Mesenteric fat pad (tissue), 1 donor: Measurements from ENCODE around the gene RABGAP1L. TPM values are rescaled to one million over a fixed set of nuclear protein-coding genes. Genes with fewer than 3 reads are reported as not detected.
"Not testable (repeated sequence)": the region's sequence is repeated elsewhere in the genome, so short reads cannot be mapped to it uniquely, and the experiment has no call there.

Source experiments
- DNase-seq: peaks from one replicate; pipeline ENCODE4 v3.0.0-alpha.2; 2020; ENCODE audit warnings: low spot score
- total RNA-seq: library from RNA; stranded (reverse); fragmentation: NEBNext Ultra II Directional; extraction: Animal tissue kit (Norgen Biotek cat#: 25700); gene quantifications from one replicate; pipeline ENCODE4 v1.2.1, GENCODE V29; 2021
- donor health status: DM: yes; HTN: yes; CAD: no.

Gene RABGAP1L
- total RNA-seq, 1 donor from 2014 or later, result 38.0 TPM

DNA sequence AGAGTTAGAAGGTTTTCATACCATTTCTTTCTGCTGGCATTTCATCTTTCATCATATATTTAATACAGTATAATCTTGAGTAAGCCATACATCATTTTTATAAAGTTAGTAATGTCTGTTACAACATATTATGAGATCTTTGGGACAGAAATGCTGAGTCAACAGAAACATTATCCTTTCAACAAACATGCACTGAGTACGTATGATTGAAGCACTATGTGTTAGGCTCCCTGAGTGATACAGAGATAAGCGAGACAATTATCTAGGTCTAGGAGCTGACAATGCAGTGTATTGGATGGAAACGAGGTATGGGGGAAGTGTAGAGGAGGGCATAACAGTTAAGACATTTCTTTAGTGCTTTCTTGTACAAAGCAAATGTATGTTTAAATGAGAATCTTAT, 268.7 kb downstream of the RABGAP1L start:
- DNase-seq, result no peak

DNA sequence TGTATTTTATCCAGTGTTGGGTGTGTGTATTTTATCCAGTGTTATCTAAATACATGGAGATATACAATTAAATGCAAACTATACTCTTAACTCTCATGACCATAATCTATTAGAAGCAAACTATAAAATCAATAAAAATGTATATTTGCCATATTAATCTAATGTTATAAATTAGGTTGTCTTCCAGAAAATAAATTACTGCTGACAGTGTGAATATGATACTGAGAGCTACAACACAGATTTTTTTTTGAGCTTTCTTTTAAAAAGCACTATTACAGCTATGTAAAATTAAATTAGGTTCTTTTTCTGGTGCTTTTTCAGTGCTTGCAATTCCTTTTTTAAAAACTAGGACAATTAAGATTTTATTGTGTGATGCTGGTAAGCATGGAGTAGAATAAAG, 269.4 kb downstream of the RABGAP1L start:
- no peak for DNase-seq

DNA sequence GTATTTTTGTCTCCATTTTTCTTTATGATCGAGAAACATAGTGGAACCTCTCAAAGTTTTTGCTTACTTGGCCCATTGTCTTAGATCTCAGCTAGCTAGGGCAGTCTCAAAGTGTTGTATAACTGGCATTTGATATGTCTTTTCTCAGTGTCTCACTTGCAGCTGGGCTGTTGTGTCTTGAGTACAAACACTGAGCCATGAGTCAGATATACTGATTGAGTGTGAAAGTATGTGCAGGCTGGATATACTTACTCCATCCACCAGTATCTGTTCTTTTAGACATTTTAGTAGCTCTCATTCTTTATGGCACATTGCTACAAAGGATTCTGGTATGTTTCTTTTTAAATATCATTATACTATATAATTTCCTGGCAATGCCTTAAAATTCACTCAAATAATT, 274.1 kb downstream of the RABGAP1L start:
- DNase-seq, result no peak

DNA sequence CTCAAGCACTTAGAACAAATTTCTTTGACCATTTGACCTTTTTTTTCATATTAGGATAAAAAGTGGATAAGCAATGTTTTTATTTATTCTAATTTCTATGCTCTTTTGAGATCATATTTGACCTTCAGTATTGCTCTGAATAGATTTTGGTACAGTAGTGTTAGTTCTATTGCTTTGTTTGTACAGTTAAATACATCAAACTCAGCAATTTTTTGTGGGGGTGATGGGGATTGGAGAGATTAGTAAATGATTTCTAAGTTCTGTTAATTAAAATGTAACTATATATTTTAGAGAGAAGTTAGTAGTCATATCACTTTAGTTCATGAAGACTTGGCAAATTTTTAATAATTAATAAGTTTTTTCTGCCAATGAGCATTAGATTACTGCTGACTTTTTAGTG, 286.0 kb downstream of the RABGAP1L start:
- no peak for DNase-seq

DNA sequence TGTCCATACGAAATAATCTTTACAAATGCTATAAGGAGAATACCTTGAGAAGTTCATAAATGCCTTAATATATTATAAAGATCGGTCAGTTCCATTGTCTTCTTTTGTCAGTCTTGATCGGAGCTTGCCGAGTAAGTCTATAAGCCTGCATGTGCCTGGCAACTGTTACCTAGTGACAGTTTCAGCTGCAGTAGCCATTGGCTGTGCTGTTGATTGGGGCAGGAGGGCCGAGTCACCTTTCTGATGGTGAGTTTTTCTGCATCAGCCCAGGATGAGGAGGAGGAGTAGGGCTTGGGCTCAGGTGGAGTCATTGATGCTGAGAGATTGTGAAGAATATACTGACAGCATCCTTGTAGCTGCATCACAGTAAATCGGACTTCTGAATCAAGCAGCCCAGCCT, 286.5 kb downstream of the RABGAP1L start:
- DNase-seq, result no peak

DNA sequence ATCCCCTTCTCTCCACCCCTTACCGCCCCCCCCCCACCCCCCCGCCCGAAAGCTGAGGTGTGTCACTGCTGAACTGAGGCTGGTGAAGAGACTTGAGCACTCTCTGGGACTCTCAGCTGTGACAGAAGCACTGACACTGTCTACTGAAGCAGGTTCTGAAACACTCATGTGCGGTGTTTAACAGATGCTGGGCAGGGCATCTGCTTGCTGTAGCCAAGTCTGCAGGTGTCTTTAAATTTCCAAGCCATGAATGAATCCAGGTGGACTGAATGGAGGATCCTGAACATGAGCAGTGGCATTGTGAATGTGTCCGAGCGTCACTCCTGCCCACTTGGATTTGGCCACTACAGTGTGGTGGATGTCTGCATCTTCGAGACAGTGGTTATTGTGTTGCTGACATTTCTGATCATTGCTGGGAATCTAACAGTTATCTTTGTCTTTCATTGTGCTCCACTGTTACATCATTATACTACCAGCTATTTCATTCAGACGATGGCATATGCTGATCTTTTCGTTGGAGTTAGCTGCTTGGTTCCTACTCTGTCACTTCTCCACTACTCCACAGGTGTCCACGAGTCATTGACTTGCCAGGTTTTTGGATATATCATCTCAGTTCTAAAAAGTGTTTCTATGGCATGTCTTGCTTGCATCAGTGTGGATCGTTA, 288.7 kb downstream of the RABGAP1L start, which contains the start of gene GPR52:
TSS of gene GPR52 (plus strand) at position 99 of the 665 bp plus-strand sequence. CDS start at position 247, 148 bp downstream.
- DNase-seq, result no peak

DNA sequence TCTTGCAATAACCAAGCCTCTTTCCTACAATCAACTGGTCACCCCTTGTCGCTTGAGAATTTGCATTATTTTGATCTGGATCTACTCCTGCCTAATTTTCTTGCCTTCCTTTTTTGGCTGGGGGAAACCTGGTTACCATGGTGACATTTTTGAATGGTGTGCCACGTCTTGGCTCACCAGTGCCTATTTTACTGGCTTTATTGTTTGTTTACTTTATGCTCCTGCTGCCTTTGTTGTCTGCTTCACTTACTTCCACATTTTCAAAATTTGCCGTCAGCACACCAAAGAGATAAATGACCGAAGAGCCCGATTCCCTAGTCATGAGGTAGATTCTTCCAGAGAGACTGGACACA, 289.2 kb downstream of the RABGAP1L start:
- DNase-seq, result no peak

DNA sequence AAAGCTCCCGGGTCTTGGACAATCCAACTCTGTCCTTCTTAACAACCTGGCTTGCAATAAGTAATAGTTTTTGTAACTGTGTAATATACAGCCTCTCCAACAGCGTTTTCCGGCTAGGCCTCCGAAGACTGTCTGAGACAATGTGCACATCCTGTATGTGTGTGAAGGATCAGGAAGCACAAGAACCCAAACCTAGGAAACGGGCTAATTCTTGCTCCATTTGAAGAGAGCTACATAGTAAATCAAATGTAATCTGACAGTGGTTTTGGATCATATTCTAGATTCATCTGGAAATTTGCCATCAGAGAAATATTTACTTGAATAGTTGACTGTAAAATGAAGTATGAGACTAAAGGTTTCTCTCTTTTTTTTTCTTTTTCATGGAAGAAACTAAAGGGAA, 289.7 kb downstream of the RABGAP1L start:
- no peak for DNase-seq

DNA sequence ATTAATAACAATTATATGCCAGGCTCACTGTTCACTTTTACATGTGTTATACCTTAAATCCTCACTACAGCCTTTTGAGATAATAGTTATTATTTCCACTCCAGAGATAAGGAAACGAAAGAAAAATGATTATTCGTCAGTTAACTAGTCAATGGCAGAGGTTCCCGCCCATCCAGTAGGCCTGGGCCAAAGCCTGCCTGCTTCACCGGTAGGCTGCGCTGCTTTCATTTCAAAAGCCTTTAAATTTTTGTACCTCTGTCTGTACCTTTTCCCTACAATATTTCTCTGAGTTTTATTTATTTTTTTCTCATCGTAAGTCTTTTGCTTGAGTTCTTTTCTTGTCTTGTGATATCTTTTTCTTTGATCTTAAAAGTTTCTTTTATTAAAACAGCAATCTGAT, 292.1 kb downstream of the RABGAP1L start:
- no peak for DNase-seq

DNA sequence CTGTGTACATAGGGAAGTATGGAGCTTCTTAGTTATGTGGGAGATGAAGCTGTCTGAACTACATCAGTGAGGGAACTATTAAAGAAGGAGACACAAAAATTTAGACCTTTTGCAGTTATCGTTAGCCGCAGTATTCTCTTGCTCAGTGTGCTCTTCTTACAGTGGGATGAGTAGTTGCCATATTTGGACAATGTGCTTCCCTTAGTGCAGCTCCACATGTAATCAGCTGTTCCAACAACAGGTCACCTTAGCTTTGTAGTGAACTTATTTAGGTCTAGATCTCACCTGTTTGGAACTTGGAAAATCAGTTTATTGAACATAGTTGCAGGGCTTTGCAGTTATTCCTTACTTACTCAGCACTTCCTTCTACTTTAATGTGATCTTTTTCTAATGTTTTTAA, 306.5 kb downstream of the RABGAP1L start:
- no peak for DNase-seq

DNA sequence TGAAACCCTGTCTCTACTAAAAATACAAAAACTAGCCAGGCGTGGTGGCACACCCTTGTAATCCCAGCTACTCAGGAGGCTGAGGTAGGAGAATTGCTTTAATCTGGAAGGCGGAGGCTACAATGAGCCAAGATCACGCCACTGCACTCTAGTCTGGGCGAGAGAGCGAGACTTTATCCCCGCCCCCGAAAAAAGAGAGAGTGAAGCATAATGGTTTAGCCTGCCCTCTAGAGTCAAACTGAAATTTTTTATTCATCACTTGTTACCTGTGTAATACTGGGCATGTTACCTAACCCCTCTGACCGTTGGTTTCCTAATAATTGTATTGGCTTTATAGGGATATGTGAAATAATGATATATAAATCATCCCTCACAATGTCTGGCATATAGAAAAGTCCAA, 307.3 kb downstream of the RABGAP1L start:
- no peak for DNase-seq

DNA sequence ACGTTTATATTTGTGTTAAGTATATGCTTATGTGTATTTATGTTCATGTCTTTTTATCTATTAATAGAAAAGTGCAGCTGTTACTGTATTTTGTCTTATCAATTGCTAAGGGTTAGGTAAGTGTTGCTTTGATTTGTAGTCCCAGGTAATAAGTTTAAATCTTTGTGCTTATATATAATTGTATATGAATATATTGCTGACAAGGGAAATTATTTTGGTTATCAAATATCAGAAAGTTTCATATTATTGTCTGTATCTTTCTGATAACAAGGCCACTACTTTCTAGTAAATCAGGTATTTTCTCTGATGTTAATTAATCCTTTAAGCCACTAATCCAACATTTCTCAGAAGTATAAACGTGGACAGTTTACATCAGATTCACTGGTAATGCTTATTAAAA, 309.7 kb downstream of the RABGAP1L start:
- no peak for DNase-seq

DNA sequence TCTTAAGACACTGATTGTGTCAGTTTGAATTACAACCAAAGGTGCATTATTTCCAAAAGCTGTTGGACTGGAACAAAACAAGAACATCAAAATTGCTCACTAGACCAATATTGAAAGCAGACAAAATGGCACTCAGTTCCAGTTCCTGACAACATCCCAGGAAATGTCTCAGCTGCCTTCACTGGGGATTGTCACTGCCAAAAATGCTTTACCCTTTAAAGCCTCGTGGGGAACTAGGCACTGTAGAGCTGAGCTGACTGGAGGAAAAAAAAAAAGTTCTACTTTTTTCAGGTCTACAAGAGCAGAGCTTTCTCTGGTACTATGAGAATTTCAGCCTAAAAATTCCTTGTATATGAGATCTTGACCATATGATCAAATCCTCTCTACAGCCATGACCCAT, 310.4 kb downstream of the RABGAP1L start:
- DNase-seq, result no peak

DNA sequence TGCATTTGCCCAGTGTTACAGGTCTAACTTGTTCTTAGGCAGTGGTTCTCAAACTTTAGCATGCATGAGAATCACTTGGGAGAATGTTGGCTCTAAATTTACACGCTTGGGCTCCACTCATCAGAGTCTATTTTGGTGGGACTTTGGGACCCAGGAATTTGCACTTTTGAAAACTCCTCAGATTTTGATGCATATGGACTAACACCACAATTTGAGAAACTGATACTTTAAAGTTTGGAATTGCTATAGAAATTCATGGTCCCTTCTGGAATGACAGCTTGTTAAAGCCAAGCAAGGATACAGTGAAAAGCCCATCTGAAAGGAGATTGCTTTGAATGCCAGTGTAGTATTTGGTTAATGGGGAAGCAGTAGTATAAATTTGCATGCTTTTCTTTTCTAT, 320.0 kb downstream of the RABGAP1L start:
- no peak for DNase-seq

DNA sequence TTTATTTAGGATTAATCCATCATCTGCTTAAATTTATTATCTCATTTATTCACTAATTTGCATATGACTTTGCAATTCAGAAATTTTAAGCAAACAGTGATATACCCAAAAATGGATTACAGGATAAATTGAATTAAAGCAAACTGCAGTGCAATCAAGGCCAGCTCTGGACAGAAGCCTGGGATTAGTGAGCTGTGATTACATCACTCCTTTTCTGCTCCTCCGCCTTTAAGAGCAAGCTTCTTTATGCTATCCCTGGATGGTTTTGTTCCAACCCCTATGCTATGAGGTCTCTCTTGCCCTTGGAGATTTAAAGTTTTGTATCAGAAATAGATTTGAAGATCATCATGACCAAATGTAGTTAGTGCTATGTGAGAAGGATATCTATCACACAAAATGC, 321.0 kb downstream of the RABGAP1L start:
- no peak for DNase-seq

DNA sequence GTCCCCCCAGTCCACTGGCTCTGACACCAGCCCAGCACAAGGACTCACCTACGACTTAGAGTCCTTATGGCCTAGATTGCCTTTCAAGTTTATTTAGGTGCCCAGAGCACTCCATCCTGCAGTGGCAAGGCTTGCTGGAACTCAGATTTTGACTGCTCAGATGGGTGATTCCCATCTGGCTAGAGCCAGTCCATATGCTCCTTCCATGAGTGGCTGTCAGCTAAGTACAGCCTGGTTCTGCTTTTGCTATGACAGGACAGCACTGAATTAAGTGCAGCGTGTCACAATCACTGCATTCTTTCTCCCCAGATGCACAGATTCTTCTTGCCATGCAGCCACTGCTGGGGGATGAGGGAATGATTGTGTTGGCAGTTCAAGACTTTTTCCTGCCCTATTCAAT, 332.3 kb downstream of the RABGAP1L start:
- DNase-seq, result no peak

DNA sequence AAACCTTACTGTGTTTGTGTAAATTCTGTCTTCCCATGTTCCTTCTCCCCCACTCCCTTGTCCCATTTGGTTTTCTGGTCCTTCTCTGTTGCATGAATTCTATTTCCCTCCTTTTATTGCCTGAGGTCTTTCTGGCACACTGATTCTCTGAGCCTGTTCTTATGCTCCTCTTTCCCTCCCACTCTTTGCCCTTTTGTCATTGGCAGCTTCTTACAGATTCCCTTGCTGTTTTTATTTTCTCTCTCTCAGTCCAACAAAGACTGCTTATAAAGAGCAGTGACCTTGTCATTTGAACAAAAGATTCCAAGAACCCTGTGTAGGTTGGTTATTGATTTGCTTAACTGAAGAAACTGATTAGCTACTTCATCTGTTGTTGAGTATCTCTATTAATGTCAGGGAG, 338.2 kb downstream of the RABGAP1L start:
- DNase-seq, result no peak

DNA sequence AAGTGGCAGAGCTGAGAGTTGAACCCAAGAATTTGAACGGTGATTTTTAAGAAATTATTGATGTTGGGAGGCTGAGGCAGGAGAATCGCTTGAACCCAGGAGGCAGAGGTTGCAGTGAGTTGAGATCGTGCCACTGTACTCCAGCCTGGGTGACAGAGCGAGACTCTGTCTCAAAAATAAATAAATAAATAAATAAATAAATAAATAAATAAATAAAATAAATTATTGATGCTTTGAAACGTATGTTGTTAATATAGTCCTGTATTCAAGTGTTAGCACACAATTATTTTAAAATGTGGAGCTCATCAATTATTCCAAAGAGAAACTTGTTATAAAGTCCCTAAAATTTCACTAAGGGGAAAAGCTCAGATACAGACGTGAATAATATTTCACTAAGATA, 357.4 kb downstream of the RABGAP1L start:
- DNase-seq, result not testable (repeated sequence)

DNA sequence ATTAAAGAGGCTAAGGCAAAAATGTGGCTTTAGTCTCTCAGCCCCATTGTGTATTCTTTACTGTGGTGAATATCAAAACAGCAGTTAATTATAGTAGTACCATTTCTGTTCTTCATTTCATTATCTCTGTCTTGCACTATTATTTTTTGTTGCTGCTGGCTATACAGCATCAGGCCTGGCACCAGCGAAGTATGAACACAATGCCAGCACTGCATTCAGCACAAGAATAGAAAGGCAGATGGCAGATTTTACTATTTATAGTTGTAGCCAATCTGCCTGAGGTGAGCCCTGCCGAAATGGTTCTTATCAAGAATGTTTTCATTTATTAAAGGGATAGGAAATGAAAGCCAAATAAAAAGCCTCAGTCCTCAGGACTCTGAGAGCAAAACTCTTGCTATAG, 360.5 kb downstream of the RABGAP1L start:
- no peak for DNase-seq

DNA sequence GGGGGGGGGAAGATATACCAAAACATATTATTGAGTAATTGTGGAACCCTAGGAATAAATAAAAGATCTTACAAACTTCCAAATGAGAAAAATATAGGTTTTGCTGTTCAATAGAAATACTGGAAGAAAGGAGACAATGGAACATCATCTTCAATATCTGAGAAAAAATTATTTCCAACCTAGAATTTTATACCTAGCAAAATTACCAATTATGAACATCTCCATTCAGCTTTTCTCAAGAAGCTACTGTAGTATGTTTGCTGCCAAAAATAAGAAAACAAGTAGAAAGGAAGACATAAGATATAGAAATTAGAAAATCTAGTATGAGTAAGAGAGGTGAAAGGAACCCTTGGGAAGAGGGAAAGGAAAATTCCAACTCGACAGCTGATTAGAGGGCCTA, 372.4 kb downstream of the RABGAP1L start:
- DNase-seq, result no peak

DNA sequence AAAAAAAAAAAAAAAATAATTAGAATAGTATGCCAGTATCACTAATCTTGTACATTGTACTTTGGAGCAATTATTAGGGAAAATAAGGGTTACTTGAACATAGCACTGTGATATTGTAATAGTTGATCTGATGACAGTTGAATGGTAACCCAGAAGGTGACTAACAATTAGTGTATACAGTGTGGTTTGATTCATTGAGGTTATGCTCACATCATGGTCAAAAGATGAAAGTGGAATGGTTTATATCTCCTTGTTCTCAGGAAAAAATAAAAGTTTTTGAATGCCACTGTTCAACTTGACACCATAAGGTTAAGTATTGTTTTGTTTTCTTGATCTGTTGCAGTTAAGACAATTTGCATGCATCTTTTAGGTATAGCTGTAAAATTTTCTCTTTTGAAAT, 375.5 kb downstream of the RABGAP1L start:
- no peak for DNase-seq

DNA sequence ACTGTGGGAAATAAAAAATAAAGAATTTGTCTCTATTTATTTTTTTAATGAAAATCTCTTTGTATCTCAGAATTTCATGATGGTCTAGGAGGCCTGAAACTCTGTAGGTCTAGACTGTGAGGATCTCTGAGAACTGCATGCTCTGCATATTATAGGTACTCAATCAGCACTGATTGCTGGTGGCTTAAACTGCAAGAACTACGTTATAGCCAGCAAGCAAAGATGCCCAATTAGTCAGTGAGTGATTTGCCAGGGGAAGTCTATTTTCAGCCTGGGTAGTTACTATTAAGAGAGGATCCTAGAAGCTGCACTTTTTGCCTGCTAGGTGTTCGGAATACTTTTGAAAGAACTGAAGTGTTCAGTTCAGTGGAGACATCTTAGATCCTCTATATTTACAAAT, 375.9 kb downstream of the RABGAP1L start:
- no peak for DNase-seq

DNA sequence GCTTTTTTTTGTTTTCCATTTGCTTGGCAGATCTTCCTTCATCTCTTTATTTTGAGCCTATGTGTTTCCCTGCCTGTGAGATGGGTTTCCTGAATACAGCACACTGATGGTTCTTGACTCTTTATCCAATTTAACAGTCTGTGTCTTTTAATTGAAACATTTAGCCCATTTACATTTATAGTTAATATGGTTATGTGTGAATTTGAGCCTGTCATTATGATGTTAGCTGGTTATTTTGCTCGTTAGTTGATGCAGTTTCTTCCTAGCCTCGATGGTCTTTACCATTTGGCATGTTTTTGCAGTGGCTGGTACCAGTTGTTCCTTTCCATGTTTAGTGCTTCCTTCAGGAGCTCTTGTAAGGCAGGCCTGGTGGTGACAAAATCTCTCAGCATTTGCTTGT, 384.1 kb downstream of the RABGAP1L start:
- DNase-seq, result not testable (repeated sequence)

DNA sequence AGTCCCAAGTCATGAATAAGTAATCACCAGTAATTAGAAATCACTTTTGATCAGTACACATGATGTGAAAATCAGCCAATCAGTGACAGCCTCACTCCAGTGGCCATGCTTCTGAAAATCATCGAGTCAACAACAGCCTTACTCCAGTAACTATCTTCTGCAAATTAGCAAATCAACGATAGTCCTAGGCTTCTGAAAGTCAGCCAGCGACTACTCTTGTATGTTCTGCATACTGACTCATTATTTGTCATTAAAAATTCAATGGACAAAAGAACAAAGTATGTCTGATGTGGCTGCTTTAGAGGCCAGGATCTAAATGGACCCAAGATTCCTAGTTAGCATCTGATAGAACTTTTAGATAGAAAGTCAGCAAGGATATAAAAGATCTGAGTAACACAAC, 391.0 kb downstream of the RABGAP1L start:
- DNase-seq, result no peak
